NCI-H1417 treated with DMSO at 0.1 percent for 48 hours (cell line): ENCODE measurements around the gene FBRS.

Experiments used
- DNase-seq: peaks from one replicate; lab custom pipeline; 2025; lab: John Stamatoyannopoulos, UW

The FBRS gene

DNA sequence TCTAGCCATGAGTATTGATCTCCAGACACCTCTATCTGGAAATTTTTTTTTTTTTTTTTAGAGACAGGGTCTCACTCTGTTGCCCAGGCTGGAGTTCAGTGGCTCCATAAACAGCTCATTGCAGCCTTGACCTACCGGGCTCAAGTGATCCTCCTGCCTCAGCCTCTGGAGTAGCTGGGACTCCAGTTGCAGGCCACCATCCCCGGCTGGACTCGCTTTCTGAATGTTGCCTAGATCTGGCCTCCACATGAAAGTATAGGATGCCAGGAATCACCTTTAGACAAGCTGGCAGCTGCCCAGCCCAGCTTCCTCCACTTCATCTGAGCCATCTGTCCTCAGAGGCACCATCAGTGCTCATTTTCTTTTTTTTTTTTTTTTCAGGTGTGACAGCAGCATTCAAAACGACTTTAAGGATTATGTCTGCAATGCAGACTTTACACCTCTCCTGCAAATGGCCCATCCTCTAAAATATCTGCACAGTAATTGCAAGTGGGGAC lies 13.8 kb upstream of the FBRS start:
- DNase-seq = no peak

DNA sequence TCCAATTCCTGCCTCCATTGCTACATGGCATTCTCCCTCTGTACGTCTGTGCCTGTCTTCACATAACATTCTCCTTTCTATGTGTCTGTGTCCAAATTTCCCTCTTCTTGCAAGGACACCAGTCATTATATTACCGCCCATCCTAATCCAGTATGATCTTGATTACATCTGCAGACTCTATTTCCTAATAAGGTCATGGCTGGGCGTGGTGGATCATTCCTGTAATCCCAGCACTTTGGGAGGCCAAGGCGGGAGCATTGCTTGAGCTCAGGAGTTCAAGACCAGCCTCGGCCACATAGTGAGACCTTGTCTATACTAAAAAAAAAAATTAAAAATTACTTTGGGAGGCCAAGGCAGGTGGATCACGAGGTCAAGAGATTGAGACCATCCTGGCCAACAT lies 12.5 kb upstream of the FBRS start:
- DNase-seq = no peak

DNA sequence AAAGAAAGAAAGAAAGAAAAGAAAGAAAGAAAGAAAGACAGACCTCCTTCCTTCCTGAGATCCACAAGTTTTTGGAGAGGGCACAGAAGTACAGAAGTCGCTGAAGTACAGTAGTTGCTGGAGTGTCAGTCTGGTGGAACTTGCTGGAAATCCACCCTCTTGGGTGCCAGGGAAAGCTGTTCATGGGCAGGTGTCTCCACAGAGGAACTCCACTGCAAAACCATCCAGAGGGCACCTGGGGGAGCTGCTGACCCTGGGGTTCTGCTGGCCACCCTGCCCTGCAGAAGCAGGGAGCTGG lies 11.0 kb upstream of the FBRS start:
- DNase-seq = no peak

GRCh38 chr16:30649725-30650368 lies 8.4 kb upstream of the FBRS start:
- no peak for DNase-seq

GRCh38 chr16:30650369-30651123 lies 7.7 kb upstream of the FBRS start, which contains the start of gene PRR14:
TSS of gene PRR14 (plus strand) at chr16:30650960. CDS start at chr16:30651646, 686 bp downstream.
- peak; percentile 94 for DNase-seq

DNA sequence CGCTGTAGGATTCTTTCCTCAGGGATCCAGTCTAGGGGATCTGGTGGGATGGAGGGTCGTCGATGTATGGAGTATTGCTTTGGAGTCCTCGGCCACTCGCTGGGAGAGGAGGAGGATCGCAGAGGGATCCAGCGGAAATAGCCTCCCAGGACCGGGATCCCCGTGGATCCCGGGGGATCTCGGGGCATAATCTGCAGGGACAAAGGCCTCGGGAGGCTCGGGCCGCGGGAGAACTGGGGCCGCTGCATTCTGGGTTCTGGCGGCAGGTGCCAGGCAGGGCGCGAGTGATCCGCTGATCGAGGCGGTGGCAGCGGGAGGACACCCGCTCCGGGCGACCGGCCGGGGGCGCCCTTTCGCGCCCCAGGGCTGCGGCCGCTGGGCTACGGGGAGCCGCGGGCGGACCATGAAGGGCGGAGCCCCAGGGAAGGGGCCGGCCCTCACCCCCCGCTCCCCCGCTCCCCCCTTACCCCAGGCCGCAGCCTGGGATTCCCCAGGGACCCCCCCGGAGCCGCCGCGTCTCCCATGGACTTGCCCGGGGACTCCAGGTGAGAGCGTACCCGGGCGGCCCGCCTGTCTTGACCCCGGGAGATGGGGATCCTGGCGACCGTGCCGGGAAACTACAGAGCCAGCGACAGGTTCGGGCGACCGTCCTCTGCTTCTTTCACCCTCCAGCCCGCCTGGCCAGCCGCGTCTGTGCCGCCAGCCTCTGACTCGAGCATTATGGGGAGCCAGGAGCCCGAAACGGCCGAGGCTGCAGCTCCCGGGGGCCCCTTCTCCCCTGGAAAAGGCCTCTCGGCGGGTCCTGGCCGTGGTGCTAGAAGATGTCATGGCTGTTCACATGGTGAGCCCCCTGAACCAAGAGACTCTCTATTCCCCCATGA lies 6.9 kb upstream of the FBRS start:
- DNase-seq = no peak

- no peak for DNase-seq
Observed at GRCh38 chr16:30652005-30652296, 6.3 kb upstream of the FBRS start.

DNA sequence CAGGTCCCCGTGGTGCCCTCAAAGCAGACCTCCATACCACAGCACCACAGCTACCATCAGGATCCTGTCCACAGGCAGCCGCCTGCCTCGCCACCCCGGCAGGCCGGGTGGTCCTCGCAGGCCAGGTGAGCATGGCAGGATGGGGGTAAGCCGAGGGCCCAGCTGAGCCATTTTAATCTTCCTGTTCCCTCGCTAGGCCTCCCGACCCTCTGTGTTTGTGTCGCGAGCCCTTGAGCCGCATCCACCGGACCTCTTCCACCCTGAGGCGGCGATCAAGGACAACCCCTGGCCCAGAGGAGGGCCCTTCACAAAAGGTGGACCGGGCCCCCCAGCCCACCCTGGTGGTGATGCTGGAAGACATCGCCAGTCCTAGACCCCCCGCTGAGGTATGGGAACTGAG lies 5.5 kb upstream of the FBRS start:
- DNase-seq = no peak

- no peak for DNase-seq
Observed at GRCh38 chr16:30654856-30655255, 3.4 kb upstream of the FBRS start.

- DNase-seq = no peak
Observed at GRCh38 chr16:30655815-30656347, 2.4 kb upstream of the FBRS start.

GRCh38 chr16:30656388-30656787 lies 1.8 kb upstream of the FBRS start:
- no peak for DNase-seq

GRCh38 chr16:30656974-30657865 lies 1.0 kb upstream of the FBRS start:
- DNase-seq = no peak

DNA sequence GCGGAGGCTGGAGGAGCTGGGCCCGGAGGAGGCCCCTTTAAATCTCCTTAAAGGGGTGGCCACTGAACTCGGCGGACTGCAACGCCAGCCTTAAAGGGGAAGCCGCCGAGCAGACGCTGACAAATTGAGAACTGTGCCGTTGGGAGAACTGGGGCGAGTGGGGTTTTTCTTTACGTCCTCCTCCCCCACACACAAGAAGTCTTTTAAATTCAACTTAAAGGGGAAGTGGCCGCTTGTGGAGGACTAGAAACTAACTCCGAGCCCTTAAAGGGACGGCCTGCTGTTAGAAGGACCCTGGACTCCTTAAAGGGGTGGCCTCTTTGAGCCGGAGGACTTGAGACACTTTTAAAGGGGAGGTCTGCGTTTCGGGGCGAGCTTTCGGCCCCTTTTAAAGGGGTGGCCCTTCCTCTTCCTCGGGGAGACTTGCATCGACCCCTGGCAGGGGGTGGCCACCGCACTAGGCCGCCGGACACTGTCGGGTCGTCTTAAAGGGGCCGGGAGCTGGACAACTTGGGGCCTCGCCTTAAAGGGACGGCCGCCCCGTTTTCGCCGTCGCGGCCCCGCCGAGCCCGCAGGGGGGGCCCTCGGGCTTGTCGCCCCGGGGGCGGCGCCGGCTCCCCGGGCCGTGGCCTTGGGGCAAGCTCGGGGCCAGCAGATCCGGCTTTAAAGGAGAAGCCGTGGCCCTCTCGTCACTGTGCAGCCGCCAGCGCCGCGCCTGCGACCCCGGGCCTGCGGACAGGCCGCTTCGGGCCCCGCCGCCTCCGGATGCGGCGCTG lies 688 bp downstream of the FBRS start:
- no peak for DNase-seq

DNA sequence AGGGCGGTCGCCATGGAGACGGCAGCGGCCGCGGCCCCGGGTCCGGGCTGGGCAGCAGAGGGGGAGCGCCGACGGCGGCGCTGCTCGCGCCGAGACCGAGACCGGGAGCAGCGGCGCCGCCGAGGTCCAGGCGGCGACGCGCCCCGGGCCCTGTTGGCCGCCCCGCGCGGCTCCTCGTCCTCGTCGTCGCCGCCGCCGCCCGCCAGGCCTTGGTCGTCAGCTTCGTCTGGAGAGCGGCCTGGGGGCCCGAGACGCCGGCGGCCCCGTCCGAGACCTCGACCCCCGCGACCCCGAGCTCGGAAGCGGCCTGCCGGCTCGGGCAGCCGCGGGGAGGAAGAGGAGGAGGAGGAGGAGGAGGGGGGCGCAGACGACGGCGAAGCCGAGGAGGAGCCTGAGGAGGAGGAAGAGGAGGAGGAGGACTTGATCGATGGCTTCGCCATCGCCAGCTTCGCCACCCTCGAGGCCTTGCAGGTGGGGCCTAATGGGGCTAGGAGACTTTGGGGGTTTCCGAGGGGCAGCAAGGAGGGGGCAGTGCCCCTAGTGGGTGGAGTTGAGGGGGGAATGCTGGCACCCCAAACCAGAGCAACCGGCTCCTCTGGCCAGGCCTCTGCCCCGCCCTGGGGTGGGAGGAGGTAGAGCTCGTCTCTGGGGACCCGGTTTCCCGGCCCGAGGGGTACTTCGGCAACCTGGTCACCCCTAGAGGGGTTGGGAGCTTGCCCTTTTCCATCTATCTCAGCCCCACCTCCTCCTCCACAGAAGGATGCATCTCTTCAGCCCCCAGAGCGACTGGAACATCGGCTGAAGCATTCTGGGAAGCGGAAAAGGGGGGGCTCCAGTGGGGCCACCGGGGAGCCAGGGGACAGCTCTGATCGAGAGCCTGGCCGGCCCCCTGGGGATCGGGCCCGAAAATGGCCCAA lies 1.5 kb downstream of the FBRS start:
- no peak for DNase-seq

DNA sequence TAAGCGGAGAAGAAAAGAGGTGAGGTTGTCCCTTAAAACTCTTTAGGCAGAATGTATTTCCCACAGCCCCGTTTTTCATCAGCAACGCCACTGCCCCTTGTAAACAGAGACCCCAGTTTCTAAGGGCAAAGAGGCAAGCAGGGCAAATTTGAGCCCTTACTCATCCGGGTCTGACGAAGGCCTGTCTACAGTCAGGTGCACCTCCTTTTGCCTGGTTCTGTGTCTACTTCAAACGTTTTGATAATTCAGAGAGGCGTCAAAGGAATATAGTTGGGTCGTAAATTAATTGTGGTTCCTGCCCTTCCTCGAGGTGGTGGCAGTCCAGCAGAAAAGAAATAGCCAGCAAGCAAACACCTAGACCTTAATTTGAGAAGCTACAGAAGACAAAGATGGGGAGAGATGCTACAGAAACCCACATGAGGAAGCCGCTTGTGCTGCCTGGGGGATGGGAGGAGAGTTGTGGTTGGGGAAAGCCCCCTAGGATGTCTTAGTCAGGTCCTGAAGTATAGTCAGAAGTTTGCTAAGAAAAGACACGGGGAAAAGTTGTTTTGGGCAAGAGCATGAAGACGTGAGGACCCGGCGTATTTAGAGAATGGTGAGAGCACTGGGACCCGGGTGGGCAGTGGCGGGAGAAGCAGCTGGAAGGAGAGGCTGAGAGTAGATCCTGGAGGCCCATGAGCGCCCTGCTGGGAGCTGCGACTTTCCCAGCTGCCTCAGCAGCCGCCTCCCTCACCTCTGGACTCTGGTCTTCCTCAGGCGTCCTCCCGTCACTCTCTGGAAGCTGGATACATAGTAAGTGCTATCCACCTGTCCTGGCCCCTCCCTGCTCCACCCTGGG lies 2.4 kb downstream of the FBRS start:
- no peak for DNase-seq

- no peak for DNase-seq
Observed at GRCh38 chr16:30662449-30662848, 4.2 kb downstream of the FBRS start.

DNA sequence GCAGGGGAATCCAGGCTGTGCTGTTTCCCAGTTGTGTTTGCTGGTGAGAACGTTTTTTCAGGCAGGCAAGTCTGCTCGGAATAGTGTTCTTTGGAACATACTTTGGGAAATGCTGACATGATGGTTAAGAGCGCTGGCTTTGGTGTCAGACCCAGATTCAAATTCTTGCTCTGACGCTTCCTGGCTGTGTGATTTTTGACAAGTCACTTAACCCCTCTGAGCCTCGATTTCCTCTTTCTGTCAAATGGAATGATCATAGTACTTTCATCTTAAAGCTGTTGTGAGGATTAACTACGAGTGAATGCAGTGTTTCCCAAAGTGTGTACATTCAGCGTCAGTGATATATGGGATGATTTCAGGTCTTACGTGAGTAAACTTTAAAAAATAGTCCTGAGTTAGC lies 4.8 kb downstream of the FBRS start:
- no peak for DNase-seq

DNA sequence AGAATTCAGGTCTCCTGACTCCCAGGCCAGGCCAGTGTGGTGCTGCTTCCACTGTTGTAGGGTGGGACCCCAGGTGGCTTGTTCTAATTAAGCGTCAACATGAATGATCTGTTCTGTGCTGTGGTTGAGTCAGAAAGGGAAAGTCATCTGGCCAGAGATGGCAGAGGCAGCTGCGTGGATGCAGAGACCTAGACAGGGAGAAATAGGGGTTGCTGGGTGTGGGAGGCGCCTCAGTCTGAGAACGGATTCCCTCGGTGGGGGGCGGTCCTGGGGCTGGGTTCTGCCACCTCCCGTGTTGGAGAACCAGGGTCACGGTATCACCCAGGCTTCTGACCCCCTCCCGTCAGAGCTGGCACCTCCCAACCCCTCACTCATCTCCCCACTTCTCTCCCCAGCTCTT lies 5.6 kb downstream of the FBRS start:
- DNase-seq = no peak

DNA sequence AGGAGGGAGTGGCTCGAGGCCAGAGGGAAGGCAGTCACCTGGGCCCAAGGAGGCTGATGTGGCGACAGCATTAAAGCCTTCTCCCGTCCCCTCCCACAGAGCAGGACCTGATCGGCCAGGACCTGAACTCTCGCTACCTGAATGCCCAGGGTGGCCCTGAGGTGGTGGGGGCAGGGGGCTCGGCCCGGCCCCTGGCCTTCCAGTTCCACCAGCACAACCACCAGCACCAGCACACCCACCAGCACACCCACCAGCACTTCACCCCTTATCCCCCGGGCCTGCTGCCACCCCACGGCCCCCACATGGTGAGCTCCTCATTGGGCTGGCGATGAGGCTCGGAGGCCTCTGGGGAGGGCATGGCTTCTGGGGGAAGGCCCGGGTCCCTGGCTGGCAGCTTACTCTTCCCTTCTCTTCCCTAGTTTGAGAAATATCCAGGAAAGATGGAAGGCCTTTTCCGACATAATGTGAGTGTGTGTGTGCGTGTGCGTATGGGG lies 6.4 kb downstream of the FBRS start:
- no peak for DNase-seq
